Esophagus (tissue), 2 donors: Measurements from ENCODE around the gene IL1RL2. TPM values are rescaled to one million over a fixed set of nuclear protein-coding genes. Genes with fewer than 3 reads are reported as not detected.

Experiments used
- H3K27ac ChIP-seq, 2 donors: one replicate each; pipeline ENCODE4 v1.5.1; 2013; ENCODE audit warnings: low read depth in 2 of 2, mild to moderate bottlenecking in 2 of 2, inconsistent platforms in 1 of 2, low read length in 1 of 2, moderate library complexity in 1 of 2
- H3K27me3 ChIP-seq, 2 donors: one replicate each; pipeline ENCODE4 v1.6.1; 2013; ENCODE audit warnings: low read length in 2 of 2, control low read depth in 1 of 2, mild to moderate bottlenecking in 1 of 2; ENCODE audit not compliant: insufficient read depth in 2 of 2, control insufficient read depth in 1 of 2
- H3K36me3 ChIP-seq, 2 donors: one replicate each; pipeline ENCODE4 v1.6.1; 2013; ENCODE audit warnings: low read length in 1 of 2; ENCODE audit not compliant: control insufficient read depth in 2 of 2, insufficient read depth in 2 of 2
- H3K4me1 ChIP-seq, 2 donors: one replicate each; pipeline ENCODE4 v1.6.1; 2013; ENCODE audit warnings: low read length in 1 of 2; ENCODE audit not compliant: control insufficient read depth in 2 of 2, insufficient read depth in 2 of 2
- H3K4me3 ChIP-seq, 2 donors: one replicate each; pipeline ENCODE4 v1.5.1; 2013; ENCODE audit warnings: low read length in 2 of 2, mild to moderate bottlenecking in 2 of 2, low read depth in 1 of 2, moderate library complexity in 1 of 2
- H3K9me3 ChIP-seq, 2 donors: one replicate each; pipeline ENCODE4 v1.6.1; 2013; ENCODE audit warnings: mild to moderate bottlenecking in 2 of 2, low read depth in 1 of 2, low read length in 1 of 2, moderate library complexity in 1 of 2; ENCODE audit not compliant: control insufficient read depth in 2 of 2, insufficient read depth in 1 of 2
- WGBS, 2 donors: extraction: QIAGEN DNeasy Blood & Tissue Kit; methylation state at CpG; one replicate each; pipeline ENCODE4 v1.1.7; 2013; 5-methylcytosine and 5-hydroxymethylcytosine counted together
- polyA plus RNA-seq, 2 donors: library from polyadenylated mRNA; stranded (reverse); fragments of 200-250 nt; gene quantifications; one replicate each; pipeline ENCODE4 v1.2.3, GENCODE V29; 2013
- donor health status: healthy with polysubstance abuse.
- donor health status: Bipolar disorder and iron deficiency.

IL1RL2 gene
- polyA plus RNA-seq, 2 donors: 5.0 to 6.1 TPM

- Histone ChIP-seq H3K4me1 (no peaks in the 10 kb centered on the region), H3K27ac (no peak overlapping the region), H3K4me3 (no peak overlapping the region), H3K36me3 (no peaks in the 10 kb centered on the region), H3K9me3 (no peaks in the 10 kb centered on the region), H3K27me3 (no peaks in the 10 kb centered on the region)
- 82 to 83% methylated on average over 2 of the region's 2 CpGs for WGBS, 2 donors
Measured at GRCh38 chr2:102285368-102285767, 98.5 kb downstream of the IL1RL2 start.

DNA sequence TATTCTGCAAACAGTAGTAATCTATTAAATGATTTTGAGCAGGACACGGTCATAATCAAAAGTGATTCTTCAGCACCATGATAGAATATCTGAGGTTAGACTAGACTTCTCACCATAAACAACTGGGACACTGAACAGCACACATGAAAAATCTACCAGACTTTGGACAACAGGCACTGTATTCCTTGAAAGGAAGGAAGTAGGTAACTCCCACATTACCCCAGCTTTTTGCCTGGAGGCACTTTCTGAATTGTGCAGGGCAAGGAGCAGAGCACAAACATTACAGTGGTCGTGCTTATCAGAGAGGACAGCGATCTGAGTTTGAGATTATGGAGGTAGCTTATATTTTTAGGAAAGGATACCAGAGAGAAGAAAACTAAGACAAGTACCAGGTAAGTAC lies 99.2 kb downstream of the IL1RL2 start:
- no peaks in the 10 kb centered on the region for H3K27me3 ChIP-seq
- no peaks in the 10 kb centered on the region for H3K9me3 ChIP-seq
- 76 to 79% methylated on average over 3 of the region's 3 CpGs for WGBS, 2 donors
- no peaks in the 10 kb centered on the region for H3K36me3 ChIP-seq
- H3K4me1 ChIP-seq: no peaks in the 10 kb centered on the region
- H3K27ac ChIP-seq: no peak overlapping the region
- no peak overlapping the region for H3K4me3 ChIP-seq

DNA sequence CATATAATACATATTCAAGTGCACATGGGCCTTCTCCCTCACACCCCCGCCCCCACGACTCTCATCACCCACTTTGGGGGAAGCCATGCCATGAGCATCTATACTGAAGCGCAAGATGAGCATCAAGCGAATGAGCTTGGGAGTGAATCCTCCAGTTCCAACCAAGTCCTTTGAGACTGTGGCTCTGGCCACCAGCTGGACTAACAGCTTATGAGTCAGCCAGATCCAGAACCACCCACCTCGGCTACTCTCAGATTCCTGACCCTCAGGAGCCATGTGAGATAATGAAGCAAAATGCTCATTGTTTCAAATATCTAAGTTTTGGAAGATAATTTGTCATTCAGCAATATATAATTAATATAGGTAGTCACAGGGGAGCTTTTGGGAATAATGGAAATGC lies 102.3 kb downstream of the IL1RL2 start:
- Histone ChIP-seq H3K4me3 (no peak overlapping the region), H3K27ac (no peak overlapping the region), H3K9me3 (no peaks in the 10 kb centered on the region), H3K36me3 (no peaks in the 10 kb centered on the region), H3K4me1 (no peaks in the 10 kb centered on the region), H3K27me3 (no peaks in the 10 kb centered on the region)
- 89% methylated on average over 5 of the region's 5 CpGs for WGBS, 2 donors

Other genes with a start within 250 kb of the IL1RL2 start
- 10 to 100 TPM; 67.2 to 67.4 TPM for gene IL1R2, start 195.1 kb upstream of the IL1RL2 start, polyA plus RNA-seq
- gene IL1R1, start 44.3 kb upstream of the IL1RL2 start, polyA plus RNA-seq: 10 to 100 TPM; 11.7 to 12.7 TPM
- under 1 TPM; 0.18 to 0.44 TPM for gene IL1RL1, start 124.5 kb downstream of the IL1RL2 start, polyA plus RNA-seq
- gene IL18R1, start 168.8 kb downstream of the IL1RL2 start, polyA plus RNA-seq: under 1 TPM; 0.83 to 0.95 TPM
- gene IL18RAP, start 236.1 kb downstream of the IL1RL2 start, polyA plus RNA-seq: 1 to 10 TPM in 1 of 2 donors, under 1 TPM in 1; 0.55 to 1.2 TPM